OCI-LY7 (cell line): ENCODE results near the gene APC. TPM values are rescaled to one million over a fixed set of nuclear protein-coding genes. Genes with fewer than 3 reads are reported as not detected.

Experiments used
- BruUV-seq: library from RNA; stranded (reverse); fragments of 400-500 nt; replicated peaks from 2 replicates; lab custom pipeline; 2021; lab: Mats Ljungman, UMichigan
- CTCF ChIA-PET: fragments of 300-600 bp; sonication (Branson Sonifier 250); formaldehyde crosslinking; loops from one replicate; lab custom pipeline; 2022; ENCODE audit warnings: antibody characterized with exemption; ENCODE audit not compliant: unreplicated experiment; lab: Charles Lee
- POLR2A ChIA-PET: fragments of 300-600 bp; sonication (Branson Sonifier 250); formaldehyde crosslinking; loops from one replicate; lab custom pipeline; 2022; ENCODE audit warnings: antibody characterized with exemption; lab: Charles Lee
- DNase-seq: peaks from one replicate; pipeline ENCODE4 v3.0.0-alpha.2; 2015; ENCODE audit warnings: low spot score
- H2AFZ ChIP-seq: fragments of 200-600 bp; sonication (generic), shearing (Covaris generic); 2 replicates; pipeline ENCODE4 v1.6.1; 2014; ENCODE audit warnings: mild to moderate bottlenecking, antibody characterized with exemption, low read length, moderate library complexity
- H3K27ac ChIP-seq: fragments of 200-600 bp; sonication (generic); 2 replicates; pipeline ENCODE4 v1.5.1; 2014; ENCODE audit warnings: mixed run types, low read depth, mild to moderate bottlenecking, moderate library complexity, low read length, inconsistent platforms; ENCODE audit not compliant: poor library complexity, severe bottlenecking
- H3K36me3 ChIP-seq: fragments of 200-600 bp; sonication (generic); 2 replicates; pipeline ENCODE4 v1.6.1; 2014; ENCODE audit warnings: mild to moderate bottlenecking, antibody characterized with exemption, low read length, moderate library complexity, mixed read lengths; ENCODE audit not compliant: insufficient read depth
- H3K4me1 ChIP-seq: fragments of 200-600 bp; sonication (generic); 2 replicates; pipeline ENCODE4 v1.5.1; 2014; ENCODE audit warnings: mild to moderate bottlenecking, low read length; ENCODE audit not compliant: insufficient read depth, poor library complexity, severe bottlenecking
- H3K4me2 ChIP-seq: fragments of 200-600 bp; sonication (generic); 2 replicates; pipeline ENCODE4 v1.6.1; 2014; ENCODE audit warnings: mild to moderate bottlenecking, low read length
- H3K4me3 ChIP-seq: fragments of 200-600 bp; sonication (generic); 2 replicates; pipeline ENCODE4 v1.5.1; 2014; ENCODE audit warnings: mild to moderate bottlenecking, low read depth, low read length; ENCODE audit not compliant: poor library complexity, severe bottlenecking
- H3K79me2 ChIP-seq: fragments of 200-600 bp; sonication (generic); 2 replicates; pipeline ENCODE4 v1.6.1; 2016; ENCODE audit warnings: low read depth, mild to moderate bottlenecking, low read length, moderate library complexity, mixed read lengths; ENCODE audit not compliant: insufficient read depth
- H3K9me2 ChIP-seq: fragments of 200-600 bp; sonication (generic); 2 replicates; pipeline ENCODE4 v1.6.1; 2016; ENCODE audit warnings: mild to moderate bottlenecking, low read length, mixed read lengths; ENCODE audit not compliant: insufficient read depth
- H3K9me3 ChIP-seq: fragments of 200-600 bp; sonication (generic); 2 replicates; pipeline ENCODE4 v1.6.1; 2014; ENCODE audit warnings: mild to moderate bottlenecking, mixed run types, low read length, mixed read lengths
- H4K20me1 ChIP-seq: fragments of 200-600 bp; sonication (generic); 2 replicates; pipeline ENCODE4 v1.6.1; 2014; ENCODE audit warnings: mild to moderate bottlenecking, antibody characterized with exemption, low read length, moderate library complexity, mixed read lengths; ENCODE audit not compliant: insufficient read depth
- EZH2phosphoT487 ChIP-seq: fragments of 200-600 bp; sonication (generic); IDR thresholded peaks from 2 replicates; pipeline ENCODE4 v1.6.1; 2018; ENCODE audit warnings: low read depth, borderline replicate concordance, mild to moderate bottlenecking, mixed run types, antibody characterized with exemption, low read length, moderate library complexity, mixed read lengths
- intact Hi-C: fragments of 100-400 bp; cut with micrococcal nuclease; formaldehyde crosslinking; loops from one replicate; pipeline ENCODE4 v1.10.0; 2022; ENCODE audit not compliant: unreplicated experiment
- total RNA-seq, 2 experiments: library from RNA; depleted of rRNA in 1 of 2; stranded (reverse); fragments of >200 nt in 1 of 2; shearing (Covaris generic) in 1 of 2; gene quantifications; 2 replicates each; pipeline ENCODE4 v1.2.3, GENCODE V29; 2014 to 2022
- TF ChIP-seq, protein P1 (sequence below): fragments of 200-600 bp; sonication (generic); conservative IDR thresholded peaks from 2 replicates; pipeline ENCODE4 v1.5.1; 2014; ENCODE audit warnings: mild to moderate bottlenecking, antibody characterized with exemption, low read length, moderate library complexity, mixed read lengths

Gene APC
- total RNA-seq, 2 experiments from 2014 or later: 33.1 to 34.8 TPM

DNA sequence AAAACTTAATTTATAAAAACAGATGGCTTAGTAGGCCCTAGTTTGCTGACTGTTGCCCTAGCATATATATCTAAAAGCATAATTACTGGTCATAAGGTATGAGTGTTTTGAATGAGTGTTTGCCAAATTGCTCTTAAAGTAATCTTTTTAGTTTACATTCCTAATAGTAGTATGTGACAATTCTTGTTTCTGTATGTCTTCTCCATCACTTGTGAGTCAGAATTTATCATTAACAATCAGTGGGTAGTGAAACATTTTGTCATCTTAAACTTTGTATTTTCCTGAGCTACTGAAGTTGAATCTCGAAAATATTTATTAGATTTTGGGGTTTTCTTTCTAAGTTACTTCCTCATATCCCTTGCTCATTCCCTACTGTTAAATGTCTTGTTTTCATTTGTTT lies 49.6 kb downstream of the APC start:
- no TSS peak for BruUV-seq
- no peak for TF ChIP-seq EZH2phosphoT487
- TF ChIP-seq, protein P1, sequence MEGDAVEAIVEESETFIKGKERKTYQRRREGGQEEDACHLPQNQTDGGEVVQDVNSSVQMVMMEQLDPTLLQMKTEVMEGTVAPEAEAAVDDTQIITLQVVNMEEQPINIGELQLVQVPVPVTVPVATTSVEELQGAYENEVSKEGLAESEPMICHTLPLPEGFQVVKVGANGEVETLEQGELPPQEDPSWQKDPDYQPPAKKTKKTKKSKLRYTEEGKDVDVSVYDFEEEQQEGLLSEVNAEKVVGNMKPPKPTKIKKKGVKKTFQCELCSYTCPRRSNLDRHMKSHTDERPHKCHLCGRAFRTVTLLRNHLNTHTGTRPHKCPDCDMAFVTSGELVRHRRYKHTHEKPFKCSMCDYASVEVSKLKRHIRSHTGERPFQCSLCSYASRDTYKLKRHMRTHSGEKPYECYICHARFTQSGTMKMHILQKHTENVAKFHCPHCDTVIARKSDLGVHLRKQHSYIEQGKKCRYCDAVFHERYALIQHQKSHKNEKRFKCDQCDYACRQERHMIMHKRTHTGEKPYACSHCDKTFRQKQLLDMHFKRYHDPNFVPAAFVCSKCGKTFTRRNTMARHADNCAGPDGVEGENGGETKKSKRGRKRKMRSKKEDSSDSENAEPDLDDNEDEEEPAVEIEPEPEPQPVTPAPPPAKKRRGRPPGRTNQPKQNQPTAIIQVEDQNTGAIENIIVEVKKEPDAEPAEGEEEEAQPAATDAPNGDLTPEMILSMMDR: no peak
- Histone ChIP-seq H3K9me3 (no peaks in the 10 kb centered on the region), H4K20me1 (no peaks in the 10 kb centered on the region), H3K27ac (no peak overlapping the region), H3K4me3 (no peak overlapping the region), H2AFZ (no peak overlapping the region), H3K4me1 (no peaks in the 10 kb centered on the region), H3K9me2 (no peaks in the 10 kb centered on the region), H3K36me3 (peaks cover 3% of the 10 kb centered on the region), H3K79me2 (no peaks in the 10 kb centered on the region), H3K4me2 (no peak overlapping the region)
- ChIA-PET CTCF (no interaction called here), POLR2A (interaction anchor here (0.7 to 1.3 kb wide), 4 partner anchors 18 to 610 kb away, joined by 3 to 5 read pairs (median 4); no protein-coding TSS in a partner anchor)
- intact Hi-C loops: no loop called here
- DNase-seq: no peak

DNA sequence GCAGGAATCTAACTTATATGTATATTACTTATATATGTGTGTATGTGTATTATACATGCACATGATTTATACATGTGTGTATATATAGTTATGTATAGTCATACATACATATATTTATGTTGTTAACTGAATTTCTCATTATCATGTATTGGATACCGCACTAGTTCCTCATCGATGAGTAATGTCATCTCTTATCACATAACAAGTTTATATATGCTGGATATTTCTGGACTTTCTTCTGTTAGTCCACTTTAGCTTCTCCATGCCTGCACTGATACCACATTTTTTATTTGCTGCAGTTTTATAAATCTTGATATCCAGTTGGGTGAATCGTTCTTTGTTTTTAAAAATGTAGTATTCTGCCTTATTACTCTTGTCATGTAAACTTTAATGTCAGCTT lies 50.2 kb downstream of the APC start:
- no peak for DNase-seq
- peaks cover 6% of the 10 kb centered on the region; the same call in 1 of the 2 replicates for H3K36me3 ChIP-seq
- intact Hi-C loops: no loop called here
- H3K79me2 ChIP-seq: no peaks in the 10 kb centered on the region
- H3K9me3 ChIP-seq: no peaks in the 10 kb centered on the region
- H2AFZ ChIP-seq: no peak overlapping the region
- POLR2A ChIA-PET: interaction anchor here (0.5 to 1.3 kb wide), 7 partner anchors 8 to 83 kb away, joined by 3 to 5 read pairs (median 3); no protein-coding TSS in a partner anchor
- H3K4me1 ChIP-seq: no peaks in the 10 kb centered on the region
- H4K20me1 ChIP-seq: no peaks in the 10 kb centered on the region
- H3K4me3 ChIP-seq: no peak overlapping the region
- H3K27ac ChIP-seq: no peak overlapping the region
- CTCF ChIA-PET: no interaction called here
- H3K9me2 ChIP-seq: no peaks in the 10 kb centered on the region
- H3K4me2 ChIP-seq: no peak overlapping the region
- no peak for TF ChIP-seq EZH2phosphoT487
- TF ChIP-seq, protein P1: no peak
- no TSS peak for BruUV-seq

DNA sequence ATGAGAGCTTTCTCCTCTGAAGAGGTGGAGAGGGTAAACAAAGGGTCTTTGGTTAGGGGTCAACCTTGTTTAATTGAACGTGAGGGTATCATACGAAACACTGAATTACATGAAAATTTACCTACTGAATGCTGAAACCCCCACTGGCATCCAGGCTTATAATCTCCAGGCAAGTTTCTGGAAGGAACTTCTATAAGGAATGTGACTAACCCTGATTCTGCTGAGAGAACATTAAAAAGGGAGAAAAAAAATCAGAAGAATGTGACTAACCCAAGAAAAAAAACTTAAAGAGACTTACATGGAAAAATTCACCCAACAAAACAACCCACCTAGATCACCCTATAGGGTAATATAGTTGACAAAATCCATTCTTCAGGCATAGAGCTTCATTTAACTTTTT lies 55.5 kb downstream of the APC start:
- H3K9me2 ChIP-seq: no peaks in the 10 kb centered on the region
- peaks cover 35% of the 10 kb centered on the region for H3K4me1 ChIP-seq
- H3K9me3 ChIP-seq: no peaks in the 10 kb centered on the region; the same call in 1 of the 2 replicates
- intact Hi-C loops: loop anchor here (10.0 kb wide), 1 partner anchor 132 kb away; the partner anchor contains the start of gene REEP5
- no peak overlapping the region for H3K4me3 ChIP-seq
- H3K79me2 ChIP-seq: peaks cover 13% of the 10 kb centered on the region; the same call in 1 of the 2 replicates
- peaks cover 45% of the 10 kb centered on the region for H3K36me3 ChIP-seq
- POLR2A ChIA-PET: interaction anchor here (1.4 kb wide), 1 partner anchor 8 kb away, joined by 3 read pairs; no protein-coding TSS in a partner anchor
- H3K27ac ChIP-seq: no peak overlapping the region
- TF ChIP-seq EZH2phosphoT487: no peak
- TF ChIP-seq, protein P1: no peak
- no peak for DNase-seq
- no peak overlapping the region for H2AFZ ChIP-seq
- H3K4me2 ChIP-seq: no peak overlapping the region
- no peaks in the 10 kb centered on the region for H4K20me1 ChIP-seq
- CTCF ChIA-PET: no interaction called here
- BruUV-seq: no TSS peak
